HL-60/S4 treated with retinoic acid at 250 ng/mL for 4 days and 3 days (cell line): Measurements from ENCODE around the gene OR51I2.

Experiments used
- in situ Hi-C: fragments of 300-500 bp; cut with MboI; formaldehyde crosslinking; loops from 2 replicates; pipeline ENCODE4 v1.7.0; 2022; ENCODE audit warnings: low sequenced_read_pairs

OR51I2 gene

DNA sequence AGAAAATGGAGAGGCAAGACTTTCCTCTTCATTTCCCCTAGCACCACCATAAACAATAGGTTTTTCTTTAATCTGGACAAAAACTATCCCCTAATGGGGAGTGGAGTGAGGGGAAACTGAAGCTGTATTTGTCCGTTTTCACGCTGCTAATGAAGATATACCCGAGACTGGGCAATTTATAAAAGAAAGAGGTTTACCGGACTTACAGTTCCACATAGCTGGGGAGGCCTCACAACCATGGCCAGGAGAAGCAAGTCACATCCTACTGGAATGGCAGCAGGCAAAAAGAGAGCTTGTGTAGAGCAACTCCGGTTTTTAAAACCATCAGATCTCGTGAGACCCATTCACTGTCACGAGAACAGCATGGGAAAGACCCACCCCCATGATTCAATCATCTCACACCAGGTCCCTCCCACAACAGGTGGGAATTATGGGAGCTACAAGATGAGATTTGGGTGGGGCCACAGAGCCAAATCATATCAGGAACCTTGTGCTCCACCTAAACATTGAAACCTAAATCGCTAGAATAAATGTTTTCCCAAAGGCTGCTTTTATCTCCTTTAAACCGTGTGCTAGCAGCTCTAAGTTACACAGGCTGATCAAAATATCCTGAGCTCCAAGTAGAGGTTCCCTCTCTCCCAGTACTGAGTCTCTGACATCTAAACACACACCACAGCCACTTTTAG, 56.4 kb downstream of the OR51I2 start:
- in situ Hi-C loops: no loop called here
